GM12892 (cell line): ENCODE results near the gene GPSM1.

ENCODE experiments used
- POLR2A ChIP-seq: IDR thresholded peaks from 2 replicates; pipeline ENCODE4 v1.6.1; 2011; ENCODE audit warnings: low read depth, low read length, control low read depth
- TAF1 ChIP-seq: IDR thresholded peaks from 2 replicates; pipeline ENCODE4 v1.6.1; 2011; ENCODE audit warnings: low read depth, mild to moderate bottlenecking, control low read depth, low read length, borderline replicate concordance

- TF ChIP-seq POLR2A (no peak), TAF1 (no peak)
These were observed 45.0 kb upstream of the GPSM1 start for GRCh38 chr9:136282272-136282861.
